Activated T-helper 2 cell treated with anti-CD3 and anti-CD28 coated beads, Interferon-gamma antibody, Interleukin-2, Interleukin-4, amounts not matched to agents 10 μg/mL and 5 μg/mL and 100 μg/mL, durations not matched to agents 14 hours and 24 hours and 36 hours (primary cell): ENCODE results near the gene LRCH1. TPM values are rescaled to one million over a fixed set of nuclear protein-coding genes. Genes with fewer than 3 reads are reported as not detected.

Experiments
- DNase-seq: peaks from one replicate; pipeline ENCODE4 v3.0.0; 2021; ENCODE audit warnings: low spot score
- H3K27ac Mint-ChIP-seq: one replicate; pipeline ENCODE4 v1.8.0; 2021; ENCODE audit warnings: mixed read lengths
- H3K27me3 Mint-ChIP-seq: one replicate; pipeline ENCODE4 v1.8.0; 2021; ENCODE audit warnings: low read depth, mixed read lengths
- H3K36me3 Mint-ChIP-seq: one replicate; pipeline ENCODE4 v1.8.0; 2021; ENCODE audit warnings: low read depth, mixed read lengths
- H3K4me1 Mint-ChIP-seq: one replicate; pipeline ENCODE4 v1.8.0; 2021; ENCODE audit warnings: low read depth, mixed read lengths
- H3K4me3 Mint-ChIP-seq: one replicate; pipeline ENCODE4 v1.8.0; 2021; ENCODE audit warnings: low read depth, mild to moderate bottlenecking, moderate library complexity, mixed read lengths
- H3K9me3 Mint-ChIP-seq: one replicate; pipeline ENCODE4 v1.8.0; 2021; ENCODE audit warnings: mixed read lengths
- intact Hi-C: fragments of 100-400 bp; cut with micrococcal nuclease; formaldehyde crosslinking; loops from one replicate; pipeline ENCODE4 v1.15.1; 2023
- total RNA-seq: library from RNA; stranded (reverse); gene quantifications from 2 replicates; pipeline ENCODE4 v1.2.3, GENCODE V29; 2022

The LRCH1 gene
- total RNA-seq, 1 donor from 2014 or later: 17.8 TPM

GRCh38 chr13:46783504-46783903 is 230.5 kb downstream of the LRCH1 start:
- H3K9me3 Mint-ChIP-seq: no peaks in the 10 kb centered on the region
- H3K4me1 Mint-ChIP-seq: peaks cover 7% of the 10 kb centered on the region
- intact Hi-C loops: no loop called here
- no peak overlapping the region for H3K27ac Mint-ChIP-seq
- peaks cover 59% of the 10 kb centered on the region for H3K36me3 Mint-ChIP-seq
- H3K4me3 Mint-ChIP-seq: no peak overlapping the region
- no peaks in the 10 kb centered on the region for H3K27me3 Mint-ChIP-seq
- DNase-seq: no peak

DNA sequence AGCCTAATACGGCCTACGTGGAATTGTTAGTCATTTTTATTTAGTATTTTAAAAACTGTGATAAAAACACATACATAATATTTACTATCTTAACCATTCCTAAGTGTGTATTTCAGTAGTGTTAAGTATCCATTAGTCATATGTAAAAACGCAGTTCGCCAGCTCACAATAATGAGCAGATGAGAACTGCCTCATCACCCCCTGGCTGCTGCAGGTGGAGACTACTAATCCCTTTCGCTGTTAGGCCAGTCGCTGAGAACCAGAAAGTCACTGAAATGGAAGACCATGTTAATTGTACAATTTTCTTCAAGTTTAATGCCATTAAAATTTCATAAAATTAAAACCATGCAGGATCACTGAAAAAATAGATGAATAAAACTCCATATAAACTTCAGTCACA is 242.4 kb downstream of the LRCH1 start:
- Mint-ChIP-seq H3K4me1 (peaks cover 35% of the 10 kb centered on the region), H3K27me3 (no peaks in the 10 kb centered on the region), H3K9me3 (no peaks in the 10 kb centered on the region), H3K27ac (peak overlapping the region; percentile 60), H3K36me3 (peaks cover 23% of the 10 kb centered on the region), H3K4me3 (peak overlapping the region; percentile 60)
- DNase-seq: no peak
- intact Hi-C loops: no loop called here

DNA sequence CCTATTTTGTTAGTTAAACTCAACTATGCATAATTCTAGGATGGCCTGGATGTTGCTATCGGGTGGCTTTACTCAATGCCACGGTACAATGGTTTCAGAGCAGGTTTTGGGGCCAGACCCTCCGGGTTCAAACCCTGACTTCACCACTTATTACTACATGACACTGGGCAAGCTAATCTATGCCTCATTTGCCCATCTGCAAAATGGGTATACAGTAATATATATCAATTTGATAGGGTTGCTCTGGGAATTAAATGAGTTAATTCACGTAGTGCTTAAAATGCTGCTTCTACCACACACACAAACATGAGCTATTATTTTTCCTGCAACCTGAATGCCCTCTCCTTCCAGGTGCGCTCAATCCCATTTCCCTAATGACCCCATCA is 243.2 kb downstream of the LRCH1 start:
- DNase-seq: no peak
- Mint-ChIP-seq H3K4me3 (peak overlapping the region; percentile 93), H3K9me3 (no peaks in the 10 kb centered on the region), H3K36me3 (peaks cover 16% of the 10 kb centered on the region), H3K4me1 (peaks cover 31% of the 10 kb centered on the region), H3K27ac (peak overlapping the region; percentile 94), H3K27me3 (no peaks in the 10 kb centered on the region)
- intact Hi-C loops: loop anchor here (2.0 kb wide), 2 partner anchors 43 to 241 kb away; no protein-coding TSS in a partner anchor

GRCh38 chr13:46796515-46797474 is 243.8 kb downstream of the LRCH1 start, which contains the start of gene ESD:
ESD (minus strand) TSS chr13:46797161; CDS start chr13:46791413, 5,748 bp downstream.
- no peaks in the 10 kb centered on the region for H3K9me3 Mint-ChIP-seq
- peak within 1 kb of the TSS; percentile 93 for H3K4me3 Mint-ChIP-seq
- H3K27ac Mint-ChIP-seq: peak within 1 kb of the TSS; percentile 94
- H3K4me1 Mint-ChIP-seq: peaks cover 31% of the 10 kb centered on the region
- intact Hi-C loops: loop anchor here (2.0 kb wide), 2 partner anchors 44 to 242 kb away; no protein-coding TSS in a partner anchor
- DNase-seq: peak; percentile 84
- H3K36me3 Mint-ChIP-seq: peaks cover 16% of the 10 kb centered on the region
- peaks cover 3% of the 10 kb centered on the region for H3K27me3 Mint-ChIP-seq

DNA sequence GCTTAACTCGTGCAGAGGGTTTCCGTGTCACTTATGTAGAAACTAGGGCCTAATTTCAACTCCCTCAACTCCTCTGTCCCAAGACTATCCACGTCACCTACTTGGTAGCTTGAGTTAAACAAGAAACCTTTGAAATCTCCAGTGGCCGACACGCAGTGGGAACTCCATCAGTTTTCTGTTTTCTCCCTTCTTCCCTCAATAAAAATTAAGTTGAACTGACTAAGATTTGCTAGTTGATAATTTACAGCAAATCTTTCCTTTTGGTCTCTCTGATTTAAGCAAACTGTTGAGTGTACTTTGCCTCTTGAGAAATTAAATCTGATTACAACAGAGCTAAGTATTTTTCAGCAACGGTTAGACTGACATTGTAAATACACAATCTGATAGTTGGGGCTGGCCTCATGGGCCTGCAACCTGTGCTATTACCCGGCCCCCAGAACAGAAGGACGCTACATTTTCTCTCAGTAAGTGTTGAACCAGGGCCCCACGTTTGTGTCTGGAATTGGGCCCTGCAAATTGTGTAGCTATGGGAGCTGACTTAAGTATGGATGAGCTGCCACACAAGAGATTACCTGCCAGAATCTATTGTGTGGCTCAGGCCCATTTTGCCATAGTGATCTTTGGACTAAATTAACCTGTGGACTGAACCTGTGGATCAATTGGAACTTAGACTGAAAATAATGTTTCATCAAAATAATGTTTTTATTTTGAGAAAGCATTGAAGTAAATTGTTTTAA is 244.7 kb downstream of the LRCH1 start:
- Mint-ChIP-seq H3K4me3 (peak overlapping the region; percentile 93), H3K27me3 (peaks cover 4% of the 10 kb centered on the region)
- intact Hi-C loops: loop anchor here (2.0 kb wide), 2 partner anchors 45 to 243 kb away; no protein-coding TSS in a partner anchor

DNA sequence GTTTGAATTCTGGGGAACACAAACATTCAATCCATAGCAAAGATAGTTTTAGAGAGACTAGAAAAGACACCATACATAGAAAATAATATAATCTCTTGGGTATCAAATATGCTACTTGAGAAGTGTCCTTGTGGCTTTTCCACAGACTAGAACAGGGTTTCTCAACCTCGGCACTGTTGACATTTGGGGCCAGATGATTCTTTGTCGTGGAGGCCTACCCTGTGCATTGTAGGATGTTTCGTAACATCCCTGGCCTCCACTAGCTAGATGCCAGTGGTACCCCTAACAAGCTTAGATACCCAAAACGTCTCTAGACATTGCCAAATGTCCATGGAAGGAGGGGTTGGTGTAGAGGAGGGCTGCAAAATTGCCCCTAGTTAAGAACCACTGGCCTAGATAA is 246.2 kb downstream of the LRCH1 start:
- H3K4me1 Mint-ChIP-seq: peaks cover 23% of the 10 kb centered on the region
- peaks cover 12% of the 10 kb centered on the region for H3K36me3 Mint-ChIP-seq
- intact Hi-C loops: no loop called here
- peaks cover 4% of the 10 kb centered on the region for H3K27me3 Mint-ChIP-seq
- H3K4me3 Mint-ChIP-seq: no peak overlapping the region
- H3K9me3 Mint-ChIP-seq: no peaks in the 10 kb centered on the region
- DNase-seq: no peak
- H3K27ac Mint-ChIP-seq: no peak overlapping the region

More for the DNA sequence above, 244.7 kb downstream of the LRCH1 start:
- H3K4me1 Mint-ChIP-seq: peaks cover 31% of the 10 kb centered on the region
- no peak for DNase-seq
- peaks cover 16% of the 10 kb centered on the region for H3K36me3 Mint-ChIP-seq
- peak overlapping the region; percentile 94 for H3K27ac Mint-ChIP-seq
- H3K9me3 Mint-ChIP-seq: no peaks in the 10 kb centered on the region

DNA sequence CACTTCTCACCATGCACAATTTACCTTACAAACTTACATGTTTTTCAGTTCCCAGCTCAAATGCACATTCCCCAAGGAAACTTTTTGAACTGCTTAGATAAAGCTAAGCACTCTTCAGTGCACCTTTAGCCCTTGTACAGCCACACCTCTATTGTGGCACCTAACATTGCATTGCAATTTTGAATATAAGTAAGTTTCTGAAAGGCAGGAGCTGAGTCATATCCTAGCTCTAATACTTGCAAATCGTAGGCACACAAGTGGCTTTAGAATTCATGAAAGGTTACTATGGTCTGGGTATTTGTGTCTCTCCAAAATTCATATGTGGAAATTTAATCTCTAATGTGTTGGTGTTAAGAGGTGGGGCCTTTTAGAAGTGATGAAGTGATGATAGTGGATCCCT is 248.9 kb downstream of the LRCH1 start:
- Mint-ChIP-seq H3K36me3 (no peaks in the 10 kb centered on the region), H3K4me1 (peaks cover 9% of the 10 kb centered on the region), H3K4me3 (no peak overlapping the region), H3K27ac (no peak overlapping the region), H3K27me3 (peaks cover 8% of the 10 kb centered on the region), H3K9me3 (no peaks in the 10 kb centered on the region)
- intact Hi-C loops: no loop called here
- DNase-seq: no peak

Other genes with a start within 250 kb of the LRCH1 start
- gene RUBCNL, start 165.9 kb upstream of the LRCH1 start, total RNA-seq: 0.76 and 1.1 TPM in 2 replicates
- 125 and 126 TPM in 2 replicates for gene ESD, start 244.0 kb downstream of the LRCH1 start, total RNA-seq